Naive thymus-derived CD4-positive, alpha-beta T cell (primary cell): ENCODE data around the gene RHCG. TPM values are rescaled to one million over a fixed set of nuclear protein-coding genes. Genes with fewer than 3 reads are reported as not detected.

ENCODE experiments used
- ATAC-seq: fragments of 150-1000 bp; cut with Tn5 transposase; 2 replicates; pipeline ENCODE4 v1.10.0; 2021; ENCODE audit warnings: mild to moderate bottlenecking, moderate library complexity
- CTCF ChIA-PET: fragments of 350-600 bp; sonication (Branson Sonifier 250); formaldehyde crosslinking; loops from one replicate; lab custom pipeline; 2021; ENCODE audit warnings: antibody characterized with exemption; lab: Charles Lee
- POLR2A ChIA-PET: fragments of 350-600 bp; sonication (Branson Sonifier 250); formaldehyde crosslinking; loops from one replicate; lab custom pipeline; 2021; ENCODE audit warnings: antibody characterized with exemption, inconsistent platforms; lab: Charles Lee
- DNase-seq, 9 donors: peaks; one replicate each; pipeline versions ENCODE4 v3.0.0 to v3.0.0-alpha.2; 2020 to 2022; ENCODE audit warnings: mixed read lengths in 1 of 9
- H3K27ac ChIP-seq: one replicate; pipeline ENCODE4 v1.7.0; 2013; ENCODE audit warnings: mild to moderate bottlenecking, low read depth, low read length, moderate library complexity
- H3K27me3 ChIP-seq, 2 donors: one replicate each; pipeline ENCODE4 v1.7.0; 2013; ENCODE audit warnings: low read length in 2 of 2, mild to moderate bottlenecking in 2 of 2, moderate library complexity in 2 of 2; ENCODE audit not compliant: control insufficient read depth in 2 of 2, insufficient read depth in 2 of 2
- H3K36me3 ChIP-seq, 3 experiments: 1 replicate in 2 of 3; 2 replicates in 1 of 3; pipeline ENCODE4 v1.7.0; 2013; ENCODE audit warnings: low read length in 3 of 3, mild to moderate bottlenecking in 3 of 3, moderate library complexity in 1 of 3; ENCODE audit not compliant: insufficient read depth in 3 of 3, control insufficient read depth in 2 of 3
- H3K4me1 ChIP-seq, 2 donors: one replicate each; pipeline ENCODE4 v1.7.0; 2013; ENCODE audit warnings: low read length in 2 of 2, mild to moderate bottlenecking in 2 of 2, moderate library complexity in 1 of 2; ENCODE audit not compliant: control insufficient read depth in 2 of 2, insufficient read depth in 2 of 2
- H3K4me3 ChIP-seq: 2 replicates; pipeline ENCODE4 v1.7.0; 2013; ENCODE audit warnings: mild to moderate bottlenecking, low read length
- H3K9me3 ChIP-seq, 3 experiments: 1 replicate in 2 of 3; 2 replicates in 1 of 3; pipeline ENCODE4 v1.7.0; 2013; ENCODE audit warnings: low read length in 3 of 3; ENCODE audit not compliant: control insufficient read depth in 2 of 3
- H3K27ac Mint-ChIP-seq, 9 donors: one replicate each; pipeline ENCODE4 v1.8.0; 2020 to 2022; ENCODE audit warnings: mixed read lengths in 9 of 9, mild to moderate bottlenecking in 8 of 9, moderate library complexity in 5 of 9, inconsistent platforms in 2 of 9
- H3K27me3 Mint-ChIP-seq, 5 donors: one replicate each; pipeline ENCODE4 v1.8.0; 2021 to 2022; ENCODE audit warnings: mixed read lengths in 5 of 5, mild to moderate bottlenecking in 1 of 5
- H3K36me3 Mint-ChIP-seq, 5 donors: one replicate each; pipeline ENCODE4 v1.8.0; 2020 to 2022; ENCODE audit warnings: mixed read lengths in 5 of 5, mild to moderate bottlenecking in 3 of 5, inconsistent platforms in 1 of 5
- H3K4me1 Mint-ChIP-seq, 7 donors: one replicate each; pipeline ENCODE4 v1.8.0; 2020 to 2022; ENCODE audit warnings: mixed read lengths in 7 of 7, mild to moderate bottlenecking in 3 of 7, inconsistent platforms in 1 of 7
- H3K4me3 Mint-ChIP-seq, 10 donors: one replicate each; pipeline ENCODE4 v1.8.0; 2020 to 2022; ENCODE audit warnings: mild to moderate bottlenecking in 10 of 10, mixed read lengths in 10 of 10, moderate library complexity in 6 of 10, inconsistent platforms in 2 of 10
- H3K9me3 Mint-ChIP-seq, 11 donors: one replicate each; pipeline ENCODE4 v1.8.0; 2020 to 2022; ENCODE audit warnings: mixed read lengths in 11 of 11, mild to moderate bottlenecking in 4 of 11, inconsistent platforms in 1 of 11, moderate library complexity in 1 of 11
- intact Hi-C, 2 donors: fragments of 100-400 bp; cut with micrococcal nuclease; formaldehyde crosslinking; loops; one replicate each; pipeline ENCODE4 v1.15.1; 2023
- polyA plus RNA-seq, 2 donors: library from polyadenylated mRNA; unstranded; fragments of 300-500 nt; fragmentation: Illumina TruSeq; gene quantifications; one replicate each; pipeline ENCODE4 v1.2.3, GENCODE V29; 2021
- total RNA-seq, 6 experiments: library from RNA in 5 of 6; stranded (reverse) in 5 of 6; gene quantifications; 1 replicate in 5 of 6; 2 replicates in 1 of 6; pipeline ENCODE4 v1.2.3 and lab custom pipeline; 2021 to 2026

RHCG gene
- total and polyA plus RNA-seq, 7 experiments from 2014 or later: not detected

DNA sequence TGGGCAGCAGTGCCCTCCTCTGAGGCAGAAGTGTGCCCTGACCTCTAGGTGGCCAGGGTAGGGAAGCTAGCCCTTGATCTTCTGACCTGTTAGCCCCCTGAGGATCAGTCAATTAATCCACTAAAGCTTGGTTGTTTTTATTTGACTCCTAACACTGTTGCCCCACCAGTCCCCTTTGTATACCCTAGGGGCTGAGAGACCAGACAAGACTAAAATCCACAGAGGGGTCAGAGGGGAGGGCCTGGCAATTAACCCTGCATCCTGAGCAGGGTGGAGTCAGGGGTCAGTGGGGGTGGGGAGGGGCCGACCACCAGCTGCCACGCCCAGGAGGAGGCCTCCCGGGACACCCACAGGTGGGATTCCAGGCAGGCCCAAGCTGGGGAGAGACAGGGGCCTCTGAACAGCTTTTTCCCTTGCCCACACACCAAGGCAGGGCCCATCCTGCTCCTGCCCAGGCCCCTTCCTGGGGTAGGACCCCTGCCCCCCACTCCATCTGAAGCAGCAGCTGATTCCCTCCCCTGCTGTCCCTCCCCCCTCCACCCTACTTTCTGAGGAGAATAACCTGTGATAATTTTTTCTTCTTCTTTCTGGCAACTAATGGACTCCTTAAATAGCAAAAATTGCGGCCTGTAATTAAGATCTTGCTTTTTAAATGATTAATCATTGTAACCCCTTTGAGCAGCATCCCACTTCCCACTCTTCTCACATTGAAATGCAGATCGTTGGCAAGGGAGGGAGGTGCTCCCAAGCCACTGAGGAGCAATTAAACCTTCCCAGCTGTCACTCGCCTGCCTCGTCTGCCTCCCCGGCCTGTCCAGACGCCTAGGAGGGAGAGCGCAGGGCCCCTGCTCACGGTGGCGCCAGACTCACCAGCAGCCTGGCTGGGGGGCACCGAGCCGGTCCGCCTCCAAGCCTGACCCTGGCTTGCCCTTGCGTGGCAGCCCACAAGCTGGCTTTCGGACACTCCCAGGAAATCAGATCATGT is 51.9 kb downstream of the RHCG start:
- H3K27me3 Mint-ChIP-seq: peaks cover 9 to 53% (median 31%) of the 10 kb centered on the region in 5 donors
- Histone ChIP-seq H3K4me3 (no peak overlapping the region), H3K9me3 (no peaks in the 10 kb centered on the region), H3K27ac (no peak overlapping the region), H3K27me3 (no peaks in the 10 kb centered on the region), H3K4me1 (no peaks in the 10 kb centered on the region), H3K36me3 (no peaks in the 10 kb centered on the region)
- DNase-seq (no peak), ATAC-seq (no peak)
- H3K9me3 Mint-ChIP-seq: peaks cover 0 to 3% (median 0%) of the 10 kb centered on the region in 11 donors
- H3K36me3 Mint-ChIP-seq: no peaks in the 10 kb centered on the region
- H3K27ac Mint-ChIP-seq: no peak overlapping the region
- ChIA-PET CTCF (no interaction called here), POLR2A (no interaction called here)
- intact Hi-C loops: no loop called here
- peaks cover 0 to 7% (median 0%) of the 10 kb centered on the region in 7 donors for H3K4me1 Mint-ChIP-seq
- H3K4me3 Mint-ChIP-seq: no peak overlapping the region

DNA sequence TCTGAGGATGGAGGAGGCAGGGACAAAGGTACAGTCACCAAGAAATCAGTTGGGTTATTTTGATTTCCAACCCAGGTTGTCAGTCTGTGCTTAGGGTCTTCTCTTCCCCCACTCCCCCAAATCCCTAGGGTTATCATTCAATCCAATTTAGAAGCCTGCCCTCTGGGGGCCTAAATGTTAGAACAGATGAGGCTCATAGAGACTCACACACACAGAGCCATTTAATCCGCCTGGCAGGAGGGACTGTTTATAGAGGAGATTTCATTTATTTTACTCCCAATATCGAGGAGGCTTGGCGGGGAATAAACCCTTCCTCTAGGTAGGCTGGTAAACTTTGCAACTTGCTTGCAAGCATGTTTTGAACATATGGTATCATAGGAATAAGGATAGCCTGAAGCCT is 52.8 kb downstream of the RHCG start:
- no peak overlapping the region for H3K4me3 ChIP-seq
- no peaks in the 10 kb centered on the region for H3K9me3 ChIP-seq
- H3K27ac Mint-ChIP-seq: no peak overlapping the region
- H3K27me3 Mint-ChIP-seq: peaks cover 8 to 45% (median 31%) of the 10 kb centered on the region in 5 donors
- no peaks in the 10 kb centered on the region for H3K27me3 ChIP-seq
- ChIA-PET CTCF (interaction anchor here (1.1 kb wide), 1 partner anchor 85 kb away, joined by 4 read pairs; no protein-coding TSS in a partner anchor), POLR2A (no interaction called here)
- peaks cover 0 to 3% (median 0%) of the 10 kb centered on the region in 11 donors for H3K9me3 Mint-ChIP-seq
- H3K4me1 Mint-ChIP-seq: peaks cover 0 to 7% (median 0%) of the 10 kb centered on the region in 7 donors
- H3K4me1 ChIP-seq: no peaks in the 10 kb centered on the region
- H3K36me3 ChIP-seq: no peaks in the 10 kb centered on the region
- intact Hi-C loops: no loop called here
- H3K27ac ChIP-seq: no peak overlapping the region
- no peaks in the 10 kb centered on the region for H3K36me3 Mint-ChIP-seq
- ATAC-seq: no peak
- no peak overlapping the region for H3K4me3 Mint-ChIP-seq
- no peak for DNase-seq

DNA sequence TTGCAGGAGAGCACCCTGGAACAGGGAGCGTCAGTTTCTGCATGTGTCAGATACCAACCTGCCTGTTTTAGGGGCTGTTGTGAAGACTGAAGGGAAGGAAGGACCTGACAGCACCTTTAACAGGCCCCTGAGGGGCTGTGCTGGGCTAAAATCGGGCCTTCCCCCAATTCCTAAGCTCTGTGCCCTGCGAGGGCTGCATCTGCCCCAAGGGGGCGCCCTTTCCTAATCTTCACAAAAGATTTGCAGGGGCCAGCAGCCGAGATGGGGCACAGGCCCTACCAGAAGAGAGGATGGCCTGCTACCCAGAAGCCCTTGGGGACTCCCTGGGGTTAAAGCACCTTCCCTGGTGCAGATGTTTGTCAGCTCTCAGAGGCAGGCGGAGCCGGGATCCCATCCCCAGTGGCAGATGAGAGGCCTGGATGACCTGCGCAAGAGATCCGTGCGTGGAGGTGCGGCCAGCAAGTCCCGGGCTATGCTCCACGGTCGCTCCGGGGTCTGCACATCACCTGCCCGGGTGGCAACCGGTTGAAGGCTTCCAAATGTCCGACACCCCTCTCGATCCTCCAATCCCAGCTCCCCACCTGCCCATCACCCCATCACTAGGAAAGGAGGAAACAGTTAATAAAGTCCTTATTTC is 53.6 kb downstream of the RHCG start:
- no peaks in the 10 kb centered on the region for H3K27me3 ChIP-seq
- H3K4me1 ChIP-seq: no peaks in the 10 kb centered on the region
- H3K27ac ChIP-seq: no peak overlapping the region
- POLR2A ChIA-PET: no interaction called here
- H3K4me3 ChIP-seq: no peak overlapping the region
- H3K27ac Mint-ChIP-seq: no peak overlapping the region
- H3K9me3 ChIP-seq: no peaks in the 10 kb centered on the region
- H3K27me3 Mint-ChIP-seq: peaks cover 3 to 40% (median 31%) of the 10 kb centered on the region in 5 donors
- ATAC-seq (no peak), DNase-seq (peak in 1 of 9 donors; percentile 52)
- peaks cover 0 to 3% (median 0%) of the 10 kb centered on the region in 11 donors for H3K9me3 Mint-ChIP-seq
- CTCF ChIA-PET: interaction anchor here (1.1 kb wide), 1 partner anchor 84 kb away, joined by 4 read pairs; no protein-coding TSS in a partner anchor
- H3K4me1 Mint-ChIP-seq: peaks cover 0 to 7% (median 0%) of the 10 kb centered on the region in 7 donors
- intact Hi-C loops: no loop called here
- H3K36me3 ChIP-seq: no peaks in the 10 kb centered on the region
- no peaks in the 10 kb centered on the region for H3K36me3 Mint-ChIP-seq
- H3K4me3 Mint-ChIP-seq: no peak overlapping the region

DNA sequence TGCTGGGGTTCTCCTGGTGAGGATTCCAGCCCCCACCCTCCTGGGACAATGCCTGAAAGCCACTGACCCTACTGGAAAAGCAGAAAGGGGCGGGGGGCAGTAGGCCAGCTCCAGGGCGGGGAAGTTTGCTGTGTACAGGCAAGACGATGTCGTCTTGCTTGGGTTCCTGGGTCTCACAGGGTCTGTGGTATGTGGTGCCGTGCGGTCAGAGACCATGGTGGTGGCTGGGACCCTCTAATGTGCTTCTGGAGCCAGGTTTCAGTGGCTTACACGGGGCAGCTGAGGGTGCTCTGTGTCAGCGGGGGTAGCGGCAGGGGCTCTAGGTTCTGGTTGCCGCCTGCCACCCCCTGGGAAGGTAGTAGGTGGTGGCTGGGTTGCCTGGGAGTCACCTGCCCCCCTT is 54.2 kb downstream of the RHCG start:
- ATAC-seq (no peak), DNase-seq (no peak)
- peaks cover 5 to 39% (median 27%) of the 10 kb centered on the region in 5 donors for H3K27me3 Mint-ChIP-seq
- H3K27ac Mint-ChIP-seq: no peak overlapping the region
- no peak overlapping the region for H3K4me3 ChIP-seq
- H3K9me3 ChIP-seq: no peaks in the 10 kb centered on the region
- CTCF ChIA-PET: no interaction called here
- H3K27me3 ChIP-seq: no peaks in the 10 kb centered on the region
- intact Hi-C loops: no loop called here
- no peak overlapping the region for H3K27ac ChIP-seq
- H3K36me3 Mint-ChIP-seq: no peaks in the 10 kb centered on the region
- POLR2A ChIA-PET: no interaction called here
- no peak overlapping the region for H3K4me3 Mint-ChIP-seq
- no peaks in the 10 kb centered on the region for H3K4me1 ChIP-seq
- H3K4me1 Mint-ChIP-seq: peaks cover 0 to 7% (median 0%) of the 10 kb centered on the region in 7 donors
- no peaks in the 10 kb centered on the region for H3K36me3 ChIP-seq
- H3K9me3 Mint-ChIP-seq: no peaks in the 10 kb centered on the region

DNA sequence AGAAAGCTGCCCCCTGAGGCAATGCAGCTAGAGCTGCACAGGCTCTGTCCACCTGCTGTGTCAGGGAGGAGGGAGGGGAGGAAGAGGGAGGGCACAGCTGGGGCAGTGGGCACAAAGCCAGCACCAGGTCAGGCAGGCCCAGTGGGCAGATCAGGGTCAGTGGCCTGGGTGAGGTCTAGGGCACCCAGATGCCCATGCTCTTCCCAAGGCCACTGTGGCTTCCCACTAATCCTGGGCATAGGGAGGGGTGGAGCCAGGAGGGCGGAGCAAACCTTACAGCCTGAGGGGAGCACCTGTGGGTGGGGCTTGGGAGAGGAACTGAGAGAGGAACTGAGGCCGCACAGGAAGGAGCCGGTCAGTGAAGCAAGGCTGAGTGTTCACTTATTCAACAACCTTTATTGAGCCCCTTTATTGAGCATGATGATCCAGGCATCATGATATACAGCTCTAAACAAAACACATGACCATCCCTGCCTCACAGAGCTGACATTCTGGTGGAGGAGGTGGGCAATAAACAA is 55.0 kb downstream of the RHCG start:
- Histone ChIP-seq H3K4me3 (no peak overlapping the region), H3K27me3 (no peaks in the 10 kb centered on the region), H3K9me3 (no peaks in the 10 kb centered on the region), H3K27ac (no peak overlapping the region), H3K36me3 (no peaks in the 10 kb centered on the region), H3K4me1 (no peaks in the 10 kb centered on the region)
- Mint-ChIP-seq H3K4me1 (peaks cover 0 to 7% (median 0%) of the 10 kb centered on the region in 7 donors), H3K27ac (no peak overlapping the region), H3K36me3 (no peaks in the 10 kb centered on the region), H3K4me3 (no peak overlapping the region), H3K27me3 (peaks cover 8 to 39% (median 23%) of the 10 kb centered on the region in 5 donors), H3K9me3 (no peaks in the 10 kb centered on the region)
- DNase-seq (no peak), ATAC-seq (peak; percentile 45)
- POLR2A ChIA-PET: no interaction called here
- intact Hi-C loops: no loop called here
- CTCF ChIA-PET: interaction anchor here (0.8 kb wide), 1 partner anchor 234 kb away, joined by 3 read pairs; no protein-coding TSS in a partner anchor

DNA sequence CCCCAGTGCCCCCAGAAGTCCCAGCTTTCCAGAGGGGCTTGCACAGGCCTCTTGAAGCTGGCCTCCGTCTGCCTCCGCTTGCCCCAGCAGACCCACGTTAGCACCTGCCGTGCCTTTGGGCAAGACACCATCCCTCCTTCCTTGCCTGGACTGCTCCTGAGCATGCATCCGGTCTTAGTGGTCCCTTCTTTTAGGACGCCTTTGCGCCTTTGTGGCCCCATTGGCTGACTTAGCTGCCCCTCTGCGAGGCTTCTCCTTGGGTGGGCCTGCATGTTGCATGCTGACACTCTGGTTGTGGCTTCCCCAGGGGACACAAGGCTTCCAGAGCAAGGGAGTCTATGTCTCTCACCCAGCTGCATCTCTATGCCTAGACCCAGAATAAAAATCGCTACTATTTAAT is 56.6 kb downstream of the RHCG start:
- POLR2A ChIA-PET: no interaction called here
- Mint-ChIP-seq H3K27ac (no peak overlapping the region), H3K27me3 (peaks cover 5 to 39% (median 24%) of the 10 kb centered on the region in 5 donors), H3K36me3 (no peaks in the 10 kb centered on the region), H3K4me1 (peaks cover 0 to 7% (median 0%) of the 10 kb centered on the region in 7 donors), H3K4me3 (no peak overlapping the region), H3K9me3 (no peaks in the 10 kb centered on the region)
- DNase-seq (no peak), ATAC-seq (no peak)
- intact Hi-C loops: no loop called here
- Histone ChIP-seq H3K27ac (no peak overlapping the region), H3K36me3 (no peaks in the 10 kb centered on the region), H3K27me3 (no peaks in the 10 kb centered on the region), H3K9me3 (no peaks in the 10 kb centered on the region), H3K4me3 (no peak overlapping the region), H3K4me1 (no peaks in the 10 kb centered on the region)
- CTCF ChIA-PET: no interaction called here
